NCI-H128 (cell line): ENCODE results near the gene PROZ.
A peak's percentile ranks its signal among the peaks of the same experiment; 100 is the strongest.

Experiments used
- DNase-seq: peaks from one replicate; lab custom pipeline; 2025; ENCODE audit not compliant: unreplicated experiment; lab: John Stamatoyannopoulos, UW

PROZ gene

DNA sequence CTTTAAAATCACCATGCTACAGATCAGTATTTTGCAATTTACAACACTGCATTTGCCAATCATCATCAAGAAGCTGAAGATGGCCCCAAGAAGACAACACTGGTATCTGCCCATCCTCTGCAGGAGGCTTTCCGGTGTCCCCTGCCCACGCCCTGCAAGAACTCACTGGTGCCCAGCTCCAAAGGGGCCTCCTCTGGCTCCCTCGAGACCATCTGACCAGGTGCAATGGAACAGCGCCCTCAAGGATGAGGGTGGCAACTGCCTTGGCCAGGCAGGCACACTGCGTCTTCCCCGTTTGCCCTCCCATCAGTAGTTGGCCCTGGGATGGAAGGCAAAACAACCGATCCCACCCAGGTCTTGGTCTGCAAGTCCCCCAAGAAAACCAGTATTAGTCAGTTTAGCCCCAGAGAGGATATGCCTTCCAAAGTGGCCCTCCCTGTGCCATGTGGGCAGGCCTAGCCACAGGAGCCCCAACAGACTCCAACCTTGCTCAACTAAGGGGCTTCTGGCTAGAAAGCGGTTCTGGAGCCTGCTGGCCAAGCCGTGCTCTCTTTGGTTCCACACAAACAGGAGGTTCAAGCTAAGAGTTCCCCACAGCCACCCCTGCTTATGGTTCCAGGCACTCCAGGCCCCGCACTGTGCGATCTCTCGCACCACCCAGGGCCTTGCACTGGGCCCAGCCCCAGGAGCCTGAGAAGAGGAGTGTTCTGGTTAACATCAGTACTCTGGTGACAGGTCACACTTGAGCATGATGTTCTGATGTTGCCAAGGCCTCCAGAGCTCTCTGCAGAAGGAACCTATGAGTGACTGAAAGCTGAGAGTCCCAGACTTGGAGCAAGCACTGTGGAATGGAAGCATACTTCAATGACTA is 45.3 kb downstream of the PROZ start:
- no peak for DNase-seq

DNA sequence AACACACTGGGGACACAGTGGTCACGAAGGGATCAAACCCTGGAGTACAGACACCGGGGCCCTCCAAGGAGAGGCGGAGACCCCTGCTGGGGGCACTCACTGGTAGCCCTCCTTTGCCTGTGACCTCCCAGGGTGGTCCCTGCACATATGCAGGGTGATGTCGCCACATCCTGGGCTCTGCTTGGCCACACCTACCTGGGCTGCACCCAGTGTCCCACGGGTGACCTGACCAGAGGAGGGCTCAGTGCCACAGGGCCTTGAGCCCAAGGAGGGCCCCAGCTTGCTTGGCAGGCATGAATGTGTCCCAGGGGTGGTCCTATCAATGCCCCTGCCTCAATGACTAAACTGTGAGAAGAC is 45.9 kb downstream of the PROZ start:
- no peak for DNase-seq

DNA sequence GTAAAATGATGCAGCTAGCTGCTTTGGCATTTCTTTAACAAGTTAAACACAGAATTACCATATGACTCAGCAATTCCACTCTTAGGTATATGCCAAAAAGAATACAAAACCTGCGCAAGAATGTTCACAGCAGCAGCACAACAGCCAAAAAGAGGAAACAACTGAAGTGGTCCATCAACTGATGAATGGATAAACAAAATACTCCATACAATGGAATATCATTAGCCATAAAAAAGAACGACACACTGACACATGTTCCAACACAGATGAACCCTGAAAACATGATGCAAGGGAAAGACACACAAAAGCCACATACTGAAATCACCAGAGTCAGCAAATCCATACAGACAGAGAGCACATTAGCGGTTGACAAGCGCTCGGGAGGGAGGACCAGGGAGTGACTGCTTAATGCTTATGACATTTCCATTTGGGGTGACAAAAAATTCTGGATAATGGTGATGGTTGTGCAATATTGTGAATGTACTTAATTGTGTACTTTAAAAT is 47.0 kb downstream of the PROZ start:
- DNase-seq = no peak

DNA sequence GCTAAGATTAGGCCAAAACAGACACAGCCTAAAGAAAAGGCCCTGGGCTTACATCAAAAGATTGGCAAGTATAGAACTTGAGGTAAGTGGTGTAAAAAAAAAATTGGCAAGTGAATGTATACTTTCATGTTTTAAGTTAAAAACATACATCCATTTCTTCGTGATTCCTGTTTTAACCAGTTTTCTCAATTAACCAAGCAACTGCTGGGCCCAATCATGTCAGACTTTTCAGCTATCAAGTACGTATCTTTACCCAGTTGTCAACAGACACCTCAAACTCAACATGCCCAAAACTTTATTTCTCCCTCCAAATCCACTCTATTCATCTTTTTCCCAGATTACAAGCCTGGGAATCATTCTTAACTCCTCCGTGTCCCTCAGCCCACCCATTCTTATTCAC is 49.0 kb downstream of the PROZ start:
- no peak for DNase-seq

DNA sequence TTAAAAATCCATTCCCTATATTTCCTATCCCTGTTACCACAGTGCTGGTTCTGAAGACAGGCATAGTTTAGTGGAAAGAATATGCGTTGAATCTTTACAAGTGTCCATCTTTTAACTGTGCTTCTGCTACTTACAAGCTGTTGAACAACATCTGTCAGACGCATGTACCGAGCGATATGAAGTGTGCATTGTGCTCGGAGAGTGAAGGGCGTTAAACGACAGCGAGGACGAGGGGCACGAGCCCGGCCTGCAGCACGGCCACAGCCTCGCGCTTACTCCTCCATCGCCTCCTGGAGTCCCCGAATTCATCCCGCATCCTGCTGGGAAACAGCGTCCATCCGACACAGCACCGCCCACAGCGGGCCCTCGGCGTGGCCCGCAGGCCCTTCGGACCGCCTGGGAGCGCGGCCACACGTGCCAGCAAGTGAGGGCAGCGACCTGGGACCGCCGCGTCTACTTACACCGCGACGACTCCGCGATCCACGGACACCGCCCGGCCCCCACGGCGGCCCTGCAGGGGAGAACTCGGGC is 49.5 kb downstream of the PROZ start:
- no peak for DNase-seq

DNA sequence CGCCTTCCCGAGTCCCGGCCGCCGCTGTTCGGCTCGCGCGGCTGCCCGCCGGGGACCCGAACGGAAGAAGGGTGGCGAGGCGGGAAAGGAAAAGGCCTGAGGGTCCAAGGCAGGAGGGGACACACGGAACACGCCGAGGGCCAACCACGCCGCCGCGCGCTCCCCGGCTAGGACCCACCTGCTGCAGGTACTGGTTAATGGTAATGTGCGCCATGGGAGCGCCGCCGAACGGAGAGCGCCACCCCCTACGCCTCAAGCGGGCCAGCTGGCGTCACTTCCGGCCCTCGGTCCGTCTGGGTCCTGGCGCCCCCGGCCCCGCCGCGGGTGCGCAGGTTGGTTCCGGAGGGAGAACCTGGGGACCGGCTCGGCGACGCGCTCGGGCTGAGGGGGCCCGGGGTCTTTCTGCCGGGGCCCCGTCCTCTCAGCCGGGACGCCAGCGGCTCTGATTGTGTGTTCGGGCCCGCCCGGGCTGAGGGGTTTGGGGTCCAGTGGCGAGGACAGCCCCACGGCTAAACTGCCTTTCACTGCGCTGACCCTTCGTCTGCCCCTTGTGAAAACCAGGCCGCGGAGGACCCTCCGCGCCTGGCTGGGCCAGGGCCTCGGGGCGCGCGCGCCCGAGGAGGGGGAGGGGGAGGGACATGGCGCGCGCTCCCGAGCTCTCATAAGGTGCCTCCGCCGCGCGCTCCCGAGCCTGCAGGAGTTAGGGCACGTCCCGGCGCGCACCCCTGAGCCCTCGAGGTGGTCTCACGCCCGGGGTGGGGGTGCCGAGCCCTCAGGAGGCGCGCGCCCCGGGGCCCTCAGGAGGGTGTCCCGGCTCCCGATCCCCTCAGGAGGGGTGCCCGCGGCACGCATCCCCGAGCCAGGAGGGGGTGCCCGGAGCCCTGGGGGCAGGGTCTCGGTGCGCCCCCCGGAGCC is 50.2 kb downstream of the PROZ start, which contains the start of gene PCID2:
TSS of gene PCID2 (minus strand) at position 249 of the 915 bp plus-strand sequence. CDS start at position 214, 35 bp downstream.
- peak; percentile 66 for DNase-seq

DNA sequence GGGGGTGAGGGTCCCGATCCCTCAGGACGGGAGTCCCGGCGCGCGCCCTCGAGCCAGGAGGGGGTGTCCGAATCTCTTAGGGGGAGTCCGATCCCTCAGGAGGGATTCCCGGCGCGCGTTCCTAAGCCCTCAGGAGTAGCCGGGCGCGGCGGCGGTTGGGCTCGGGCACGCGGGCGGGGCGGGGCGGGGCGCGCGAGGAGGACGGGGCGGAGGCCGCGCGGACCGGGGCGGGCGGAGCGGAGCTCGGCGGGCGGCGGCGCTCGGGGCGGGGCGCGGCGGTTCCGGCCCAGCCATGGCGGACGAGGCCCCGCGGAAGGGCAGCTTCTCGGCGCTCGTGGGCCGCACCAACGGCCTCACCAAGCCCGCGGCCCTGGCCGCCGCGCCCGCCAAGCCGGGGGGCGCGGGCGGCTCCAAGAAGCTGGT is 50.9 kb downstream of the PROZ start, which contains the start of gene CUL4A:
TSS of gene CUL4A (plus strand) at position 278 of the 423 bp plus-strand sequence. CDS start at position 293, 15 bp downstream.
- peak; percentile 6 for DNase-seq

DNA sequence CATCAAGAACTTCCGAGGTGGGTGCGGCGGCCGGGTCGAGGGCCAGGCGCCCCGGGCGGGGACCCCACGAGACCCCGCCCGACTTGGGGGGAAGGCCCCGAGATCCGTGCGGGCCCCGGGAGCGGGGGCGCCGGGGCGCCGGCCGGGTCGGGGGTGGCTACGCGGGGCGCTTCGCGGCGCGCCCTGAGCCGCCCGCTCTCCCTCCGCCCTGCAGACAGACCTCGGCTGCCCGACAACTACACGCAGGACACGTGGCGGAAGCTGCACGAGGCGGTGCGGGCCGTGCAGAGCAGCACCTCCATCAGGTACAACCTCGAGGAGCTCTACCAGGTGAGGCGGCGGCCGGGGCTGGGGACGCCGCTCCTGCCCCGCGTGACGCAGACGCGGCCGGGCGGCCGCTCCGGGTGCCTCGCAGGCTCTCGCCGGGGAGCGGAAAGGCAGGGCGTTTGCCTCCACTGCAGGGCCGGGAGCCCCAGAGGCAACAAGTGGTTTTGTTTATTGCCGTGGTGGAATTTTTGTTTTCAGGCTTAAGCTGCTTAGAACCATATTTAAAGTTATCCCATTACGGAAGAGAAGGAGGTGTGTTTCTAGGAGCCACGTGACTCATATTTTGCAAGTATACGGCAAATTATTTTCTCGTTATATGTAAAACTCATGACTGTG is 51.4 kb downstream of the PROZ start:
- no peak for DNase-seq

DNA sequence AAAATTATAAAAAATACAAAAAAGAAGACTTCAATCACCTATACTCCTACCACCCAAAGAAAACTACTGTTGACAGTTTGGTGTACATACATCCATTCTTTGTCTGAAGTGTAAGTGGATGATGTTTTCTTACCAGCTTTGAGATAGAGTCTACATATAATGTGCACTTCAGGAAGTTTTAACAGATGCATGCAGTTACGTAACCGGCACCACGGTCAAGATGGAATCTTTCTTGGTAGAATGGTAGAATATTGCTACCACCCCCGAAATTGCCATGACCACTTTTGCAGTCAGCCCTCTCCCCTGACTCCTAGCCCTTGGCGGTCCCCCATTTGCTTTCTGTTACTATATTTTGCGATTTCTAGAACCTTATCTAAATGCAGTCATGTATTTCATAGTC is 52.4 kb downstream of the PROZ start:
- no peak for DNase-seq

DNA sequence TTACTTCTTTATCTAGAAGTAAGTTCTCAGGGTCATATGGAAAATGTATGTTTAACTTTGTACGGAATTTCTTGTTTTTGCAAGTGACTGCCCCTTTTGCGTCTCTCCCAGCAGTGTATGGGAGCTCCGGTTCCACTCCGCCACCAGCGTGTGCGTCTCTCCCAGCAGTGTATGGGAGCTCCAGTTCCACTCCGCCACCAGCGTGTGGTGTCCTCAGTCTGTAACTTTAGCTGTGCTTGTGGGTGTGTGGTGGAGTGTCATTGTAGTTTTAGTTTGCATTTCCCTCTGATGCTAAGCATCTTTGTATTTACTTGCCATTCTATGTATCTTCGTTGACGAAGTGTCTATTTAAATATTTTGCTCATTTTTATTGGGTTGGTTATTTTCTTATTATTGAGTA is 53.3 kb downstream of the PROZ start:
- DNase-seq = no peak

DNA sequence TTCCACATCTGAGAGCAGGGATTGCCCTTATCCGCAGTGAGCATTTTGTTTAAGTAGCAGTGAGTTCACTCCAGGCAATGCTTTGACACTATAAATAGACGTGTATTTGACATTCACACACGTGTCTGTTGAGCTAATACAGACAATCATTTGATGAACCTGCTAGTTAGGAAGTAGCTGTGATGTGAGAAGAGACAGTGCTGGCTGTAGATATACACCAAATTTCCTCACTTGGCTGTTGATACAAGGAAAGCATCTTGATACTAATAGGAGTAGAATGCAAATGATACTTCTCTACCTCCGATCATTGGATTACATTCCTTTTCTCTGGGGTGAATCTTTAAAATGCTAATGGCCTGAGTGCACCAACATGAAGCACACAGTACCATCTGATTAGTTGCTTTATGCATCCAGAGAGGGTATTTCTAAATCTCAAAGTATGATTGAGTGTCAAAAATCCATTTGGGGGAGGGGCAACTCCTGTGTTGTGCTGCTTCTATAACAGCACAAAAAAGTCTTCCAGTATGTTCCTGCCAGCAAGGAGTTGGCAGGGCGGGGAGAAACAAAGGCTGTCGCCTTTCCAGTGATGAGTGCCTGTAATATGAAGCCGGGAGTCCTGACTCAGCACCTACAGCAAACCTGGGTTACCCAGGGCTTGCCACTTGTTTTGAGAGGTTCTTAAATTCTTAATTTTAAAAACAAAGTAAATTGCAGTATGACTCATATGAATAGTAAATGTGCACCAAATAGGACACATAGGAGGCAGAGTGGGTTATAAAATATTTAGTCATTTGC is 58.0 kb downstream of the PROZ start:
- DNase-seq = peak; percentile 28

DNA sequence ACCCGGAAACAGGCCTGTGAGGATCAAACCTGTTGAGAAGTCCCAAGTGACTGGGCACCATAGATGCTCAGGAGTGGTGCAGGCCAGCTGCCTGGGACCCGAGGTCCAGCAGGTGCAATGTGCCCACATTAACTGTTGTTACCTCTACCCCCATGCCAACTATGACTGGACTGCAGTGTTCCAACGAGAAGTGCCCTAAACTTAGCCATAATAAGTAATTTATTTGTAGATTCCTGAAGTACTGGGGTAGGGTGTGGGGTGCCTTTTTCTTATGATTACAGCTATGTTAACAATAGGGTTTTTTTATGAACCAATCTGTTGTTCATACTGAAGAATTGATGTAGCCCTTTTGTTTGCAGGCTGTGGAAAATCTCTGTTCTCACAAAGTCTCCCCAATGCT is 60.1 kb downstream of the PROZ start:
- no peak for DNase-seq

DNA sequence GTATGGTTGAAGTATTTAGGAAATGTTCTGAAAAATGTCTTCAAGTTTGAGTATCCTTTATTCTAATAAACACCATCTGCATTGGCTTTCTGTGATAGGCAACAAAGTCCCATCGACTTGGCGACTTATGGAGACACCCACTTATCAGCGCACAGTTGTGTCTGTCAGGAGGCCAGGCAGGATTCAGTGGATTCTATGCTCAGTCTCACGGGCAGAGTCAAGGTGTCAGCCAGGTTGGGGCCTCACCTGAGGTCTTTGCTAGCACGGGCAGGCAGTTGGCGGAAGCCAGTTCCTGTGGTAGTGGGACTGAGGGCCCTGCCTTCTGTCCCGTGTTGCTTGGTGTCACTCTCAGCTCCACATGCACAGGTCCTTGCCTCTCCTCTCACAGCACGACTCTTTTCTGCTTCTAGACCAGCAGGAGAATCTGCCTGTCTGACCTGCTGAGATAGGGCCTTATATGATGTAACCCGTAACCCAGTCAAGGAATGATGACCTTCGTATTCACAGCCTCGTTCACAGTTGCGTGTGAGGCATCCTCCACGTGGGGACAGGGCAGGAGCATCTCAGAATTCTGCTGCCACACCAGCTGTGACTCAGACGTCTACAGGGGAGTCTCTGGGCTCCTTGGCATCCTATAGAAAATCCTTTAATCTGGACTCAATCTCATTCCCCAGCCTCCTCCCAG is 61.0 kb downstream of the PROZ start:
- no peak for DNase-seq

DNA sequence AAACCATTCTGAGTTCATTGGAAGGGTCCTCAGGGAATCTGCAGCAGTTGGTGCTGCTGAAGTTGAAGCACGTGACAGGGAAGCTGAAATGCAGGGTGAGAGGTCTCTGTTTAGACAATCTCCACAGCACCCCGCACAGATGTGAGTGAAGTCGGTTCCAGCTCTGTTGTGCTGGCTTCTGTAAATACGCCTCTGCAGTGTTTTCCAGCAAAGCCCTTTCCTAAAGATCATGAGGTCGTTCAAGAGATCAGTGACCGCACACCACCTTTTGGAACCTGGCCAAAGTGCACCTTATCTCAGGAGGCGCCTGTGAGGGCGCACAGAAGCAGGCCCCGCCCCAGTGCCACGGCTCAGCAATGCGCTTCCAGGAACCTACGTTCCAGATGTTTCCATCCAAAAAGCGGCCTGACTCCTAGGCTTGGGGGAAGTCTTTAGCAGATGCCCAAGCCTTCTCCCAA is 61.7 kb downstream of the PROZ start:
- no peak for DNase-seq

DNA sequence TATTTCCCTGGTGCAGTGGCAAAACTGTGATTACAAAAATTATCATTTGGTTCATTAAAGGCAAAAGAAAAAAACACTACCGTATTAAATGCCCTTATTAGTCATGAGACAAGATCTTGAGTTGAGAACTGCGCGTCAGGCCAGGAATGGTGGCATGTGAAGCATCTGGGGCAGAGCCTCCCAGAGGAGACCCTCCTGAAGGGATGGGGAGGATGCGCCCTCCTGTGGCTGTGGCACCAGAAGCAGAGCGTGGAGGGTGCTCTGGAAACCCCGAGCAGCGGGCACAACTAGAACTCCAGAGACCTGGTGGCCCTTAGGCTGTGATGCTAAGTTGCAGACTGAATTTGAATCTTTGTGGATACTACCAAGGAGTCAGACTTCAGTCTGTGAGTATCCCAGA is 62.4 kb downstream of the PROZ start:
- DNase-seq = no peak
